Stimulated activated CD8-positive, alpha-beta memory T cell treated with anti-CD3 and anti-CD28 coated beads, Interleukin-4, amount 100 ng/mL, for 1 hour (primary cell): ENCODE results near the gene ZNF629.

Source experiments
- DNase-seq, 2 donors: peaks; one replicate each; pipeline ENCODE4 v3.0.0-alpha.2; 2020; ENCODE audit warnings: low read depth in 2 of 2, low spot score in 1 of 2

ZNF629 gene

DNA sequence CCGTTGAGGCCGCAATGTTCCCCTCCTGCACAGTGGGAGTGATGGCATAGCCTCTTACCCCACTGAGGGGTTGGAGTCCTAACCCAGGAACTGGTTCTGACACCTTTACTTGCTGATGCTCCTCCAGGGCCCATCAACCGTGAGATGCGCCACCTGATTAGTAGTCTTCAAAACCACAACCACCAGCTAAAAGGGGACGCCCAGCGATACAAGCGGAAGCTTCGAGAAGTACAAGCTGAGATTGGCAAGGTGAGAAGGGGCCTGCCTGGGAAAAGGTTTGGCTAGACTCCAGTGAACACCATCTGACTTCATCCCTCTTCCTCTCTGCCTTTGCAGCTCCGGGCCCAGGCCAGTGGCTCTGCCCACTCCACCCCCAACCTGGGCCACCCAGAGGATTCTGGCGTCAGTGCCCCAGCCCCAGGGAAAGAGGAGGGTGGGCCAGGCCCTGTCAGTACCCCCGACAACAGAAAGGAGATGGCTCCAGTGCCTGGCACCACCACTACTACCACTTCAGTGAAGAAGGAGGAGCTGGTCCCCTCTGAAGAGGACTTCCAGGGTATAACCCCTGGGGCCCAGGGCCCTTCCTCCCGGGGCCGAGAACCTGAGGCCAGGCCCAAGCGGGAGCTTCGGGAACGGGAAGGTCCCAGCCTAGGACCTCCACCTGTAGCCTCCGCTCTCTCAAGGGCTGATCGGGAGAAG lies 19.1 kb downstream of the ZNF629 start:
- DNase-seq, result no peak

DNA sequence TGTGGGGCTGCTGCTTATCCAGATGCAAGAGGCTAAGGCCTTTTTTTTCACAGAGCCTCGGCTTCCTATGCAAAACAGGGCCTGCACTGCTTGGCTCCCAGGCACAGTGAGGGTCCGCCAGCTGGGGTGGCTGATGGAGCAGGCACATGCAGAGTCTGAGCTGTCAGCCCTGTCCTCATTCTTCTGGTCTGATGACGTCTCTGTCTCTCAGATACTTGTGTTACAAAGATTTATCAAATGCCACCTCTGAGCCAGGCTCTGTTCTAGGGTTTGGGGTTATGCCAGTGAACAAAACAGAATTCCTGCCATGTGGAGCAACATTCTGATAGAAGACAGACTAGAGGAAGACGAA lies 20.1 kb downstream of the ZNF629 start:
- DNase-seq, result no peak

DNA sequence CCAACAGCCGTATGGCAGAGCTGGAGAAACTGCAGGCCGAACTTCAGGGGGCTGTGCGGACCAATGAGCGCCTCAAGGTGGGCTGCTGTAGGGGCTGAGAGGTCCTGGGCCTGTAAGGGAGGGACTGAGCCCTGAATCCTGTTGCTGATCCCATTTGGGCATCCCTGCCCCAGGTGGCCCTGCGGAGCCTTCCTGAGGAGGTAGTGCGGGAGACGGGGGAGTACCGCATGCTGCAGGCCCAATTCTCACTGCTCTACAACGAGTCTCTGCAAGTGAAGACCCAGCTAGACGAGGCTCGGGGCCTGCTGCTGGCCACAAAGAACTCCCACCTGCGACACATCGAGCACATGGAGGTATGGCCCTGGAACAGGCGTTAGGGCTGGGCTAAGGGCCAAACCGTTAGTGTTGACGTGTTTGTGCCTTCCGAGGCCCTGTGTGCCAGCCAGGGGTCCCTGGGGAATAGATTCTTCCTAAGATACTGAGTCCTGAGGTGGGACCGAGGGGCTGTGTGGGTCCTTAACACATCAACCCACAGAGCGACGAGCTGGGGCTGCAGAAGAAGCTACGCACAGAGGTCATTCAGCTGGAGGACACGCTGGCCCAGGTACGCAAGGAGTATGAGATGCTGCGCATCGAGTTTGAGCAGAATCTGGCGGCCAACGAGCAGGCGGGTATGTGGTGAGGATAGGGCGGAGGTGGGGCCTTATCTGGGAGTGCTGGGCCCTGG lies 20.6 kb downstream of the ZNF629 start:
- DNase-seq, result no peak

GRCh38 chr16:30764816-30765465 lies 22.1 kb downstream of the ZNF629 start:
- DNase-seq, result no peak

DNA sequence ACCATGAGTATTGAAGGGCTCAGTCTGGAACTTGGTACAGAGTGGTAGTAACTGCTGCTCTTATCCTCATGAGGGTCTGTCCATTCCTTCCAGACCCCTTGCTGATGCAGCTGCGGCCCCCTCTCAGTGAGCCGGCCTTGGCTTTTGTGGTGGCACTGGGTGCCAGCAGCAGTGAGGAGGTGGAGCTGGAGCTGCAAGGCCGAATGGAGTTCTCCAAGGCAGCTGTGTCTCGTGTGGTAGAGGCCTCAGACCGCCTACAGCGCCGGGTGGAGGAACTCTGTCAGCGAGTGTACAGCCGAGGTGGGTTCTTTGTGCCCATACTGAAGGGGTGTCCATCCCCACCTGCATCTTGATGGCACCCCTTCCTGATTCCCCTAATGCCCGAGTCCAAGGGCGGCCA lies 22.9 kb downstream of the ZNF629 start:
- DNase-seq, result no peak

- no peak for DNase-seq
These were observed 23.8 kb downstream of the ZNF629 start for GRCh38 chr16:30762991-30763725.

GRCh38 chr16:30761928-30762902 lies 24.8 kb downstream of the ZNF629 start, which contains the start of the genes CFAP119 and RNF40:
Gene CFAP119 (minus strand): TSS chr16:30762062. CDS start chr16:30761748, 314 bp downstream.
Gene RNF40 (plus strand): TSS chr16:30762322. CDS start chr16:30762546, 224 bp downstream.
- peak; percentile 78 to 82 for DNase-seq

GRCh38 chr16:30761427-30761927 lies 25.5 kb downstream of the ZNF629 start:
- no peak for DNase-seq

DNA sequence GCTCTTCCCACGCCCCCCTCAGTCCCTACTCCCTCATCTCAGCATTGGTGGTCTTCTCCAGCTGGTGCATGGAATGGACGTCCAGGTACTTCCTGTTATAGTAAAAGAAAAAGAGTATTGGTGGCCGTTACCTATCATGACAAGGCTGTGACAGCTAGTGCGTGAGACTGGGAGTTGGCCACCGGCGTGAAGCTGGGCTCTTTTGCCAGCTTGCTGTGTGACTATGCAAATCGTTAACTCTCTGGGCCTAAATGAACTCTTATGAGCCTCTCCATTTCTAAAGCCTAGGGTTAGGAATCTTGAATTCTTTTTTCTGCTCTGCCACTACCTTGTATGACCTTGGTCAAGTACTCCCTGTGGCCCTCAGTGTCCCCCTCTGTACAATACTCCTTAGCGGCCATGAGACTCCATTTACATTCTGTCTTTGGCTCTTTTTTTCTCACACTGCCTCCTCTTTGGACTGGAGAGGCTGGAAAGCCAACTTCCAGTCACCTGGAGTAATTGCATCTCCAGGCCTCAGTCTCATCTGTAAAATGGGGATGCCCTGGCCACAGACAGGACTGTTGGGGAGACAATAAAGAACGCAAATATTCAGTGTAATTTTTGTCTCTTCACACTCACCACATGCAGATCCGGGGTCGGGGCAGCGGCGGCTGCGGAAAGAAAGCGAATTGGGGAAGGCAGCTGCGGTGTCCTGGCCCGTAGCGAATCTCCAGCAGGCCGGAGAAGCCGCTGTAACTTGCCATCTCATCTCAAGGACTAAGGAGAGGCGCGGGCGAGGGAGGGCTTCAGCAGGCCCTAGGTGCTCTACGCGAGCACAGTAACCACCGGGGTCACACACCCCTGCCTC lies 26.2 kb downstream of the ZNF629 start:
- no peak for DNase-seq

GRCh38 chr16:30760001-30760559 lies 26.9 kb downstream of the ZNF629 start:
- no peak for DNase-seq

DNA sequence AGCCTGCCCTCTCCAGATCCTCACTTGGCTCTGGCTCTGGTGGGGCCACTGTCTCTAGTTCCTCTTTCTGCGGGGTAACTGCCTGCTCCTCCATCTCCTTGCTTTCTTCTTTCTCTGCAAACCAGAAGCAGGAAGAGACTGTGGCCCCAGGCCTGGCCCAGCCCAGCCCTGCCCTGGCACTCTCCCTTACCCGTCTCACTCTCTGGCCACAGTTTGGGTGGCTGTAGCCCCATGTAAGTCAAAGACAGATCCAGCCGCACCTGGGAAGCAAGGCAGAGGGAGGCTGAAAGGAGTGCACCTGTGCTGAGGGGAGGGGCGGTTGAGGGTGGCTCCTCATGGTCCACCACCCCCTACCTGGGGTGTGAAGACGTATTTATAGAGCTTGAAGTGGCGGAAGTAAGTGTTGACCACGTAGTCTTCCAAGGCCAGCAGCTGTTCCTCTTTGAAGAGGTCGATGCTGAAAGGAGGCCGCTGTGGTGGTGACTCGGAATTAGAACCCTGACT lies 28.0 kb downstream of the ZNF629 start:
- DNase-seq, result no peak

DNA sequence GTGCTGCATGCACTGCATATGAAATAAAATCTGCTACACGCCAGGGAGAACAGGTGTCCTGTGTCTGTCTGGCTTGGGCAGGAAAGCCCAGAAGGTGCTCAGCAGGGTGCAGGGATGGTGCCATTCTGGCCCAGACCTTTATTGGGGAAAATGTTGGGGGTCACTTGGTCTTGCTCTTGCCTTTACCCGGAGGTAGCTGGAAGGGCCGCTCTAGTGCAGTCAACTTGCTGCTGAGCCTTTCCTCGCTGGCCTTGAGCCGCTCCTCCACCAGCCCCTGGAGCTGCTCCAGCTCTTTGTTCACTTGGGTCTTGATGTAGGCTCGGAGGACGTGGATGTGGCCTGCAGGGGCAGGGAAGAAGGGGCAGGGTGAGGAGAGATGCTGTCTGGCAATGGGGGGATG lies 29.7 kb downstream of the ZNF629 start:
- DNase-seq, result no peak

DNA sequence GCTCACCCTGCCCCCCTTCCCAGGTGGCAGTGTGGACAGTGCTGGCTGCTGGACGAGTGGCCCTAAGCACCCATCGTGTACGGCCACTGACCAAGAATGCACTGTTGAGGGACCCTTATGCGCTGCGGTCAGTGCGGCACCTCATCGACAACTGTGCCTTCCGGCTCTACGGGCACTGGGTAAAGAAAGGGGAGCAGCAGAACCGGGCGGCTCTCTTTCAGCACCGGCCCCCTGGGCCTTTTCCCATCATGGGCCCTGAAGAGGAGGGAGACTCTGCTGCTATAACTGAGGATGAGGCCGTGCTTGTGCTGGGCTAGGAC lies 30.3 kb downstream of the ZNF629 start:
- no peak for DNase-seq

- DNase-seq, result no peak
These were observed 30.8 kb downstream of the ZNF629 start for GRCh38 chr16:30755955-30756780.

DNA sequence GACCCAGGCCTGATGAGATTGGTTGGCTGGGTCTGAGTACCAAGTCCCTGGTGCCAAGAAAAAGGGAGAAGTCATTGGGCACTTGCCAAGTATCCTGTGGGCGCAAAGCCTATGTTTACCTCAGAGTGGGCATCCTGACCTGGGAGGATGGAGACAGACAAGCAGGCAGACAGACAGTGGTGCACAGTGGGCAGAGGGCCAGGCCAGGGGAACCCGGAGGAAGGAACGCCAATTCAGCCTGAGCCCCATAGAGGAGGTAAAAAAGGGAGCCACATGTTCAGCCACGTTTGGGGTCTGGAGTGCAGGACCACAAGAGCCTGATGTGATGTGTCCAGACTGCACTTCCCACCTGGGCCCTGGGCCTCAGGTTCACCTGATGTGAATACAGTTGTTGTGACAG lies 33.4 kb downstream of the ZNF629 start:
- no peak for DNase-seq

- DNase-seq, result no peak
These were observed 36.0 kb downstream of the ZNF629 start for GRCh38 chr16:30750876-30751465.

DNA sequence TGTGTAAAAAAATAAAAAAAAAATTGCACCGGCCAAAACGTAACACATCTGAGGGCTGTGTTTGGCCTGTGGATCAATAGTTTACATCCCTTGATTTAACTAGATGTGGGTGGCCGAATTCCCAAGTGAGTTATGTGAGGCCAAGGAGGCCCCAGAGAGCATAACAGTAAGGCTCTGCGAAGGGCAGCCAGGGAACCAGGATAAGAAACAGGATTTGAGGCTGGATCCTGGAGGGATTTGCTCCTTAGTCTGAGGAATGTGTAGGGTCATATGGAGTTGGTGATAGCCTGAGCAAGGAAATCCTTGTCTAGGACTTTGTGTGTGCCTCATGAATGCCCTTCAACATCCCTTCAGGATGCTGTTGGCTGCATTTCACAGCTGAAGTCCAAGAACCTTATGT lies 36.8 kb downstream of the ZNF629 start:
- DNase-seq, result no peak
